Adrenal gland (tissue), 12 donors: Measurements from ENCODE around the gene CAB39L. TPM values are rescaled to one million over a fixed set of nuclear protein-coding genes. Genes with fewer than 3 reads are reported as not detected.

Source experiments
- DNase-seq, 7 donors: peaks; one replicate each; pipeline ENCODE4 v3.0.0-alpha.2; 2019 to 2020
- H3K27ac ChIP-seq, 5 donors: fragments of 200-600 bp; sonication (generic) in 4 of 5; 1 replicate in 3 of 5; 2 replicates in 2 of 5; pipeline versions ENCODE4 v1.5.1 to v1.8.0; 2016 to 2020; ENCODE audit warnings: mild to moderate bottlenecking in 1 of 5
- H3K27me3 ChIP-seq: fragments of 200-600 bp; 2 replicates; pipeline ENCODE4 v1.8.0; 2021
- H3K36me3 ChIP-seq, 2 donors: fragments of 200-600 bp; replicated peaks in 1 of 2; 1 replicate in 1 of 2; 2 replicates in 1 of 2; pipeline versions ENCODE4 v1.5.1 to v1.8.0; 2018 to 2022
- H3K4me1 ChIP-seq, 2 donors: fragments of 200-600 bp; replicated peaks in 1 of 2; 1 replicate in 1 of 2; 2 replicates in 1 of 2; pipeline versions ENCODE4 v1.5.1 to v1.8.0; 2018 to 2021
- H3K4me3 ChIP-seq, 4 donors: fragments of 200-600 bp; sonication (generic) in 3 of 4; one replicate each; pipeline ENCODE4 v1.5.1; 2016 to 2018
- H3K9me3 ChIP-seq, 3 donors: fragments of 200-600 bp; sonication (generic) in 1 of 3; replicated peaks in 1 of 3; 1 replicate in 2 of 3; 2 replicates in 1 of 3; pipeline versions ENCODE4 v1.5.1 to v1.8.0; 2016 to 2021
- CTCF ChIP-seq, 6 experiments: fragments of 450-650 bp in 4 of 6; fragments of 200-600 bp in 2 of 6; sonication (generic) in 1 of 6; IDR thresholded peaks; 1 replicate in 5 of 6; 2 replicates in 1 of 6; pipeline versions ENCODE4 v1.5.1 to v1.8.0; 2016 to 2021; ENCODE audit warnings: antibody characterized with exemption in 6 of 6, mild to moderate bottlenecking in 2 of 6, moderate library complexity in 1 of 6
- POLR2A ChIP-seq, 2 donors: fragments of 450-650 bp; IDR thresholded peaks; one replicate each; pipeline ENCODE4 v1.6.1; 2017; ENCODE audit warnings: antibody characterized with exemption in 2 of 2, mild to moderate bottlenecking in 2 of 2, moderate library complexity in 1 of 2
- WGBS, 4 donors: extraction: QIAGEN DNeasy Blood & Tissue Kit in 2 of 4; methylation state at CpG; one replicate each; pipeline versions ENCODE4 v1.1.5 to v1.1.7; 2013 to 2017; 5-methylcytosine and 5-hydroxymethylcytosine counted together
- intact Hi-C, 2 donors: fragments of 100-400 bp; cut with DNase I; formaldehyde crosslinking; loops; one replicate each; pipeline versions ENCODE4 v1.14.1 to v1.15.0; 2022 to 2023
- polyA plus RNA-seq, 3 donors: library from polyadenylated mRNA; stranded (reverse); fragments of 200-250 nt in 2 of 3; fragments of 350-450 nt in 1 of 3; fragmentation: Illumina TruSeq in 1 of 3; extraction: RNeasy Lipid Tissue Mini Kit (QIAGEN cat#74804) in 1 of 3; gene quantifications; one replicate each; pipeline ENCODE4 v1.2.3, GENCODE V29; 2013 to 2014
- total RNA-seq, 9 donors: library from RNA; depleted of rRNA in 4 of 9; stranded (reverse); fragments of >200 nt in 4 of 9; fragments of 120-200 nt in 1 of 9; fragmentation: NEBNext Ultra II Directional in 1 of 9; extraction: Animal tissue kit (Norgen Biotek cat#: 25700) in 1 of 9; gene quantifications; one replicate each; pipeline versions ENCODE4 v1.1.0 to v1.2.4, GENCODE V29; 2013 to 2023
- donor health status: healthy with polysubstance abuse.
- donor health status: Bipolar disorder and iron deficiency.
- donor health status: DM: yes; HTN: yes; CAD: no.
- donor health status: DM: no; HTN: no; CAD: no.
- donor health status: DM: no; HTN: no; CAD: no.
- donor health status: DM: yes; HTN: yes; CAD: no.

CAB39L gene
- total and polyA plus RNA-seq, 12 donors, result 17.8 to 115 (median 47.8) TPM

DNA sequence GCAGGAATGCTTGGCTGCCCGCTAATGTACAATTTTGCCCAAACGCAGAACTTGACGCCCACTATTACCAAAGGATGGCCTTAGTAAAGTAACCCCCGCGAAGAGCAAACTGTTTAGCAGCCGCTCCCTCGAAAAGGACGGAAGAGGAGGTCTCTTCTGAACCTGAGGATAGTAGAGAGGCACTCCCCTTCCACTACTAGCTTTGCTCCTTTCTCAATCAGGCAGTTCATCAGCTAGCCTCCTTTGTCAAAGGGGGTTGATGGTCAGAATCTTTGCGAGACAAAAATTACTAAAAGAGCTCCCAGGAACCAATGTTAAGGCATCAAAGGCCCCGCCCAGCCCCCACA is 534 bp downstream of the CAB39L start:
- no peak for DNase-seq
- no peak for TF ChIP-seq POLR2A (IDR thresholded peaks at IDR 0.05)
- TF ChIP-seq CTCF (IDR thresholded peaks at IDR 0.05), result no peak
- H3K27me3 ChIP-seq, result no peaks in the 10 kb centered on the region
- H3K36me3 ChIP-seq, result no peaks in the 10 kb centered on the region
- peaks cover 0 to 3% (median 0%) of the 10 kb centered on the region in 3 donors for H3K9me3 ChIP-seq
- peaks cover 24 to 39% of the 10 kb centered on the region in 2 donors for H3K4me1 ChIP-seq
- 4 to 7% (median 7%) methylated on average over 10 of the region's 10 CpGs for WGBS, 4 donors
- H3K27ac ChIP-seq, result peak overlapping the region; percentile 77 to 97 (median 82)
- H3K4me3 ChIP-seq, result peak overlapping the region in 3 of 4 donors; percentile 42 to 72 (median 62)
- intact Hi-C loops, result no loop called here

- intact Hi-C loops, result no loop called here
- no peaks in the 10 kb centered on the region for H3K27me3 ChIP-seq
- H3K27ac ChIP-seq, result no peak overlapping the region
- H3K4me1 ChIP-seq, result peaks cover 11 to 25% of the 10 kb centered on the region in 2 donors
- DNase-seq, result no peak
- 82 to 91% (median 90%) methylated on average over 2 of the region's 2 CpGs for WGBS, 4 donors
- no peak overlapping the region for H3K4me3 ChIP-seq
- TF ChIP-seq POLR2A (IDR thresholded peaks at IDR 0.05) (no peak), CTCF (IDR thresholded peaks at IDR 0.05) (no peak)
- H3K36me3 ChIP-seq, result no peaks in the 10 kb centered on the region
- no peaks in the 10 kb centered on the region for H3K9me3 ChIP-seq
These were observed 2.0 kb downstream of the CAB39L start for GRCh38 chr13:49441846-49442245.

- WGBS, 4 donors, result 94 to 98% (median 96%) methylated on average over 3 of the region's 3 CpGs
- H3K4me3 ChIP-seq, result no peak overlapping the region
- DNase-seq, result no peak
- H3K9me3 ChIP-seq, result no peaks in the 10 kb centered on the region
- peaks cover 8 to 19% of the 10 kb centered on the region in 2 donors for H3K4me1 ChIP-seq
- H3K27me3 ChIP-seq, result no peaks in the 10 kb centered on the region
- intact Hi-C loops, result no loop called here
- TF ChIP-seq CTCF (IDR thresholded peaks at IDR 0.05), result no peak
- no peak for TF ChIP-seq POLR2A (IDR thresholded peaks at IDR 0.05)
- no peaks in the 10 kb centered on the region for H3K36me3 ChIP-seq
- no peak overlapping the region for H3K27ac ChIP-seq
These were observed 2.6 kb downstream of the CAB39L start for GRCh38 chr13:49441312-49441711.

DNA sequence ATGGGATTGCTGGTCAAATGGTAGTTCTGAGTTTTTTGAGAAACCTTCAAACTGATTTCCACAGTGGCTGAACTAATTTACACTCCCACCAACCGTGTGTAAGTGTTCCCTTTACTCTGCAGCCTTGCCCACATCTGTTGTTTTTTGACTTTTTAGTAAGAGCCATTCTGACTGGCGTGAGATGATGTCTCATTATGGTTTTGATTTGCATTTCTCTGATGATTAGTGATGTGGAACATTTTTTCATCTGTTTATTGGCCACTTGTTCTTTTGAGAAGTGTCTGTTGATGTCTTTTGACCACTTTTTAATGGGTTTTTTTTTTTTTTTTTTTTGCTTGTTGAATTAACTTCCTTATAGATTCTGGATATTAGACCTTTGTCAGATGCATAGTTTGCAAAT is 4.3 kb downstream of the CAB39L start:
- TF ChIP-seq CTCF (IDR thresholded peaks at IDR 0.05) (no peak), POLR2A (IDR thresholded peaks at IDR 0.05) (no peak)
- DNase-seq, result no peak
- intact Hi-C loops, result loop anchor here in 1 of 2 donors (5.0 kb wide), 1 partner anchor 137 kb away; no protein-coding TSS in a partner anchor
- H3K9me3 ChIP-seq, result no peaks in the 10 kb centered on the region
- 88 to 92% (median 88%) methylated on average over 2 of the region's 2 CpGs for WGBS, 4 donors
- no peaks in the 10 kb centered on the region for H3K27me3 ChIP-seq
- no peak overlapping the region for H3K4me3 ChIP-seq
- peaks cover 6% of the 10 kb centered on the region in 2 donors for H3K4me1 ChIP-seq
- H3K36me3 ChIP-seq, result no peaks in the 10 kb centered on the region
- no peak overlapping the region for H3K27ac ChIP-seq
